Activated CD4-positive, CD25-positive, alpha-beta regulatory T cell treated with anti-CD3 and anti-CD28 coated beads, Interleukin-2, amount 50 U/mL, for 72 hours (primary cell): ENCODE results near the gene ITGB2.

Experiments used
- DNase-seq: peaks from one replicate; pipeline ENCODE4 v3.0.0; 2021

The ITGB2 gene

DNA sequence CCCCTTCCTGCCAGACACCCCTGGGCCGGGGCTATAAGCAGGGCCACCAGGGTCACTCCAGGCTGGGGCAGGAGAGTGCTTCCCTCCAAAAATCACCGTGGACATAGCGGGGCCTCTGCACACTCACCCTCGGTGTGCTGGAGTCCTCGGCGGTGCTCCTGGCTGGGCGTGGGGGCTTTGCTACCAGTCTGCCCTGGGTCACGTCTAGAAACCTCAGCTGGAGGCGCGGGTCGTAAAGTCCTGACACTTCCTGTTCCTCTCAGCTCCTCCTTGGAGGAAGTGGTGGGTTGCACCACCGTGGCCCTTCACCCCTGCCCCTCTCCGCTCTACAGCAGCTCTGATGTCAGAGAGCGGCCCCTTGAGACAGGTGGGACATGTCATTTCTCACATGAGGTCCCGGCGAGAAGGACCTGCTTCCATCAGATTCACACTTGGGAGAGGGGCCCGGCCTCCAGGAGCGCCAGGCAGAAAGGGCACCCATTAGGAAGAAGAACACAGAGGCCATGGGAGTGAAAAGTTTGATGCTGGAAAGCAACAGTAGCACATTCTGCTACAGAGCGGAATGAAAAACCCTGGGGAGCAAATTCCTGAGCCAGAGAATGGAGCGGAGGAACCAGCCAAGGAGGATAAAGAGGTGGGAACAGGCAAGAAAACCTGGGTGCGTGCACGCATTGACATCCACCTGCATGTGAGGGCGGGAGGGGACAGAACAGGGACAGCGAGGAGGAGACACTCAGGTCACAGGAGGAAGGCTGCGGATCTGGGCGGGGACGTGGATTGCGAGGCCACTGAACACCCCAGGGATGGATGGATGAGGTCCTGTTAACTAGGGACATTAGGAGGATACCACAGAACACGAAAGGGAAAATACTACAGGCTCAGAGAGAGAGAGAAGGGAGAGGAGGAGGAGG lies at the start of gene ITGB2:
TSS of gene ITGB2 (minus strand) at position 206 of the 911 bp plus-strand sequence. CDS start 10,117 bp downstream, outside the sequence.
- DNase-seq: peak; percentile 49

DNA sequence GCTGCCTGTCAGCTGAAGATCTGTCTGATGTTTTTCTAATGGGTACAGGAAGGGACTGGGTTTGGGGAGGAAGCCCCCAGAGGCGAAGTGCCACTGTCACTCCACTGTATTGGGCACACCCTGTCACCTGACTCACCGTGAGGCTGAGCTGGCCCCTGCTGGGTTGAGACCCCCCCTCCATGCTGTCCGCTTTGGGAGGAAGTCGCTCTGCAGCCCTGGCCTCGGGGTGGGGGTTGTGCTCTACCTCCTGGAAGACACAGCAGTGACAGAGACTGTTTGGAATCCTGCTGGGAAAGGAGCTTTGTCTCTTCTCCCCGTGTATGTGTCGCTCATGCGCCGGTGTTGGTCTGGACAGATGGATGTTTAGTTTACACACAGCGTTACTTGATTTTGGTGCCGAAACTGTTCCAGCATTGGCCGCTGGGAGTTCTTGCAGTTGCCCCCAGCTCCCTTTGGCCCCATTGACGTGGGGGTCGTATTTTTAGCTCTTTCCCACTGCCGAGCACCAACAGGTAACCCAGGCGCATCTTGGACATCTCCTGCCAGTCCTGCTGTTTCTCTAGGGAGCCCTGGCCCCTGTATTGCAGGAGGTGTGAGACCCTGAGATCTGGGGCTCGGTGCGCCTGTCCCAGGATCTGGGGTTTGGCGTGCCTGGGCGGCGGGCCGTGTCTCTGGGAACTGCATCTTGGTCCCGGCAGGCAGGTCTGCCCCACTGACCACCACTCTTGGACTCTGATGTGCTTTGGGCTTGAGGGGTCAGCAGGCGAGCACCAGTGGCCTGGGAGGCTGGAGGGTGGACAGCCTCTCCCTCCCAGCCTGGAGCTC lies 49.4 kb upstream of the ITGB2 start:
- no peak for DNase-seq

DNA sequence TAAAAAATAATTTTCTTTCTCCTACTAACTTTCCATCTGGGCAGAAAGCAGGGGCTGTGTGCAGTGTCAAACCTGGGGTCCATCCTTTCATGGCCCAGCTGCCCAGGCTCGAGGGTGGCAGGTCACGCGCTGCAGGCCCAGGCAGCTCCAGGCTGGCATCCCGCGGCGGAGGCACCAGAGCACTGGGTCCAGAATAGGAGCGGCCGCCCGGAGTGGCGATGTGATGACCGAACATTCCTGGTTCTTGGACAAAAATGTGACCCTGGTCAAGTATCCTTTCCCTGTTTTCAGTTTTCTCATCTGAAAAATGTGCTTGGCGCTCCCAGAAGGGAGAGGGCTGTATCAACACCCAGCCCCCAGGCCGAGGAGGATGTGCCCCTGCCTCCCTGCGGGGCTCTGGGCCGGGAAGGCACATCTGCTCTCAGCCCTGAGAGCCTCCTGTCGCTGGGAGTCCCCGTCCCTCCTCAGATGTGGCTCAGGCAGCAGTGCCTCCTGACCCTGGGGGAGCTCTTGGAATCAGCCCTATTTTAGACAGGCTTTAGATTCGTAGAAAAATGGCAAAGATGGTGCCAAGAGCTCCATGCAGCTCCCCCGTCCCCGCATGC lies 48.5 kb upstream of the ITGB2 start:
- DNase-seq: no peak

DNA sequence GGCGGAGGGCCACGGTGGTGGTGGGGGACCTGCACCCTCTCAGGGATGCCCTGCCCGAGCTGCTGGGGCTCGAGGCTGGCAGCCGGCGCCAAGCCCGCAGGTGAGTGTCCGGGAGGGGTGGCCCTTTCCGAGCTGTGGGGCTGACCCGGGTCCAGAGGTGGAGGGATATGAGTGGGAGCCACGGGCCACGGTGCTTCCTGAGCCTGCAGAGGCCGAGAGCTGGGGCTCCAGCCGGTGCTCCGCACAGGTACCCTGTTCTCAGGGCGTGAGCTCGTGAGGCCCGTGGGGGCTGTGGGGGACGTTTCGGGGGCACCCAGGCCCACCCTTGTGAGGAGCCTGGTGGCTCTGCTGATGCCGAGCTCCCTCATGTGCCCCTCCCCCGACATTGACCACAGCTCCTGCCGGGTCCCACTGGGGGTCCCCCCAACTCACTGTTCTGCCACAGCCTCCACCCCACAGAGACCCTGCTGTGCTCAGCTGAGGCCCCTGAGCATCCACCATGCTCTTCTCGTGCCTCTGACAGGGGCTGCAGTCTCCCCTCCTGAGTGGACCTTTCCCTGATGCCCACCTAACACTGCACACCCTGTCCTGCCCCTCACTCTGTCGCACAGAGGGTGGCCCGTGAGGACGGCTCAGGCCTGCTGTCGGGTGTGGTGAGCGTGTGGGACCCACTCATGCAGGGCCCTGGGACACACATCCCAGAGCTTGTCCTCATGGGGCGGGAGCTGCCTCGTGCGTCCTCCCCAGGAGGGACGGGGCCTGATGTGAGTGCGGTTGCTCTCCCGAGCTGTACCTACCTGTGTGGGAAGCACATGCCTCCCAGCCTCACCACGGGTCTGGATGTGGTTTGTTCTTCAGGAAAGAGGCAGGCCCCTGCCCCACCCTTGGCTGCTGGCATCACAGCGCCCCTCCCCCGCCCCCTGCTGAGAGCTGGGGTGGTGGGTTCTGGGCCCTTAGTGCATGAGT lies 46.7 kb upstream of the ITGB2 start:
- DNase-seq: no peak

DNA sequence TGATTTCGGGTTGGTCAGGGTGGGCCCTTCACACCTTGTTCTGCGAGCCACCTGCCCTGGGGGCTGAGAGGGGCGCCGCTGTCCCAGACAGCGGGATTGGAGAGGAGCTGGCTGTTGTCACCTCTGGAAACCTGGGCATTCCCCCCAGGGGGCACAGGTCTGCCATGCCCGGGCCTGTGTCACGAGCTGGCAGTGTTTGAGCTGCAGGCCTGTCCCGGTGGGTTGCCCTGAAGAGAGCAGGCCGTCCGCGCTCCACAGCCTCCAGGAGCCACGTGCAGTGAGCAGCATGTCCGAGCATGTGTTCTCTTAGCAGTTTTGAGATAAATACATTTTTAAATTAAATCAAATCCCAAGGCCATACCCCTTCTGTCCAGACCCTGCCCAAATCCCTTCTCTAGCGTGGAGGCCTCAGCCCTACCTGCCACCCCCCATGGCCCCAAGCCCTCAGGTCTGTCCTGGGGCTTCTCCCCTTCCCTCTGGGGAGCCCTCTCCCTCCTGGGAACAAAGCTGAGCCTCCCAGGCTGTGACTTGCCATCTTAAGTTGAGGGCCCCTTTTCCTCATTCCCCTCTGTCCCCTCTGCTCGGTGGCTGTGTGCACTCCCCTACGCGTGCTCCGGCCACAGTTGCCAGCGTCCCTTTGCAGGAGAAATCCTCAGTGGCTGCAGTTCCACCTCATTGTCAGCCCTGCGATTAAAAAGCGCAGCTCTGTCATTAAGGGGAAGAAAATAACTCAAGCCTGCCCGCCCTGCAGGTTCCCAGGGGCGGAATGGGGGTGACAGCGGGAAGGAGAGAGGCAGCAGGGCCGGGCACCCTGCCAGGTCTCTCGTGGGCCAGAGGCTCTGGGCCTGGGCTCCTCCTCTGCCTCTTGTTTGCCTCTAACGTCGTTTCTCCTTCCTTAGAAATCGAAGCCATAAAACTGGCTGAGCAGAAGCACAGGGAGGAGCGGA lies 45.7 kb upstream of the ITGB2 start:
- DNase-seq: no peak

DNA sequence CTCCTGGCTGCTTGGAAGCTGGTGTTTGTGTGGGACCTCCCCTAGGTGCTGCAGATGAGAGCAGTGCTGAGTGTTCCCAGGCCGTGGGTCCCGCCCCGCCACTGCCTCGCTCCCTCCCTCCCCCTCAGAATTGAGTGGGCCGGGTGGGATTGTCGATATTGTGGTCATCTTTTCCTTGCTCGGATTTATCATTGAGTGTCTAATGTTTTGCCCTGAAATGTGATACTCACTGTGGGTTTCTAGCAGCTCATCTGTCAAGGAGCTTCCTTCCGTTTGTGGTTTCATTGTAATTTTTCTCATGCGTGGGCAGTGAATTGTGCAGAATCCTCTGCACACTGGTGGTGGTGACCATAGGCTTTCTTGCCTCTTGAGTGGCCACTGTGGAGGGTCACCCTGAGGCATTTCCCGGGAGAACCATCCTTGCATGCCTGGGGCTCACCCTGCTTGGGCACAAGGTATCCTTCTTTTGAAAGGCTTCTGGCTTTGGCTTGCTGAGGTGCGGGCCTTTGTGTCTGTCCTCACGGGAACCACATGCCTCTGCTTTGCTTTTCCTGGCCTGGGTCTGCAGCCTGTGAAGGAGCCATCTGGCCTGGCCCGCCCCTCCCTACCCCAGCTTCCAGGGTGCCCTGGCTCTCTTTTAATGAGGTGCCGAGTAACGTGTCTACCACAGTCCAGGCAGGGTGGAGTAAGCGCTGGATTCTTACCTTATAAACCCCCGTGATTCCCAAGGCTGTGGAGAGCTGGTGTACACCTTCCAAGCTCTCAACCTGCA lies 44.7 kb upstream of the ITGB2 start:
- no peak for DNase-seq

DNA sequence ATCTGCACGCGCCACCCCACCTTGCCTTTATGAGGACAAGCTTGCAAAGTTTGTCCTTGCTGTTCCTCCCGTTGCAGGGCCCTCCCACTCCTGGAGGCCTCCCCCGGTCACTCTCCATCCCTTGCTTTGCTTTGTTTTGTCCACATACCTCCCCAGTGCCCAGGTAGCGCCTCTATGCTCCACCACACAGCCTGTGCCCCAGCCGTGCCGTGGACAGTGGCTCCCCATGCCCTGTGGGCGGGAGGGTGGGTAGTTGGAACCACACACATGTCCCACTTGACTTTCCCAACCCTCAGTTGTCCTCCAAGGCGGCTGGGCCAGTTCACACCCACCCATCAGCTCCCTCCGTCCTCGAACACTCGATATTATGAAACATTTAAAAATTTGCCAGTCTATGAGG lies 43.7 kb upstream of the ITGB2 start:
- no peak for DNase-seq

DNA sequence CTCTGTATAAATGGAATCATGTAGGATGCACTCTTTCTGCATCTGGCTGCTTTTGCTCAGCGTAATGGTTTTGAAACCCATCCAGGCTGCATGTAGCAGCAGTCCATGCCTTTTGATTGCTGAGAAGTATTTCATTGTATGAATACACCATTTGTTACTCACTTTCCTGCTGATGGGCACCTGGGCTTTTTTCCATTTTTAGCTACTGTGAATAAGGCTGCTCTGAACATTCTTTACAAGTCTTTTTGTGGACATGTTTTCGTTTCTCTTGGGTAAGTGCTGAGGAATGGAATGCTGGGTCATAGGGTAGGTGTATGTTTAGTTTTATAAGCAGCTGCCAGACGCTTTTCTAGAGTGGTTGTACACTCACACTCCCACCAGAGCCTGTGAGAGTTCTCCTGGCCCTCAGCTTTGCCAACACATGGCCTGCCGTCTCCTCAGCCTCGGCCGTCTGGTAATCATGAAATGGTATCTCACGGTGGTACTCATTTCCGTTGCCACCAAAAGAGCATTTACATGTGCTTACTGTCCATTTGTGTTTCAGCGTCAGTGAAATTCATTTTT lies 41.8 kb upstream of the ITGB2 start:
- DNase-seq: no peak

DNA sequence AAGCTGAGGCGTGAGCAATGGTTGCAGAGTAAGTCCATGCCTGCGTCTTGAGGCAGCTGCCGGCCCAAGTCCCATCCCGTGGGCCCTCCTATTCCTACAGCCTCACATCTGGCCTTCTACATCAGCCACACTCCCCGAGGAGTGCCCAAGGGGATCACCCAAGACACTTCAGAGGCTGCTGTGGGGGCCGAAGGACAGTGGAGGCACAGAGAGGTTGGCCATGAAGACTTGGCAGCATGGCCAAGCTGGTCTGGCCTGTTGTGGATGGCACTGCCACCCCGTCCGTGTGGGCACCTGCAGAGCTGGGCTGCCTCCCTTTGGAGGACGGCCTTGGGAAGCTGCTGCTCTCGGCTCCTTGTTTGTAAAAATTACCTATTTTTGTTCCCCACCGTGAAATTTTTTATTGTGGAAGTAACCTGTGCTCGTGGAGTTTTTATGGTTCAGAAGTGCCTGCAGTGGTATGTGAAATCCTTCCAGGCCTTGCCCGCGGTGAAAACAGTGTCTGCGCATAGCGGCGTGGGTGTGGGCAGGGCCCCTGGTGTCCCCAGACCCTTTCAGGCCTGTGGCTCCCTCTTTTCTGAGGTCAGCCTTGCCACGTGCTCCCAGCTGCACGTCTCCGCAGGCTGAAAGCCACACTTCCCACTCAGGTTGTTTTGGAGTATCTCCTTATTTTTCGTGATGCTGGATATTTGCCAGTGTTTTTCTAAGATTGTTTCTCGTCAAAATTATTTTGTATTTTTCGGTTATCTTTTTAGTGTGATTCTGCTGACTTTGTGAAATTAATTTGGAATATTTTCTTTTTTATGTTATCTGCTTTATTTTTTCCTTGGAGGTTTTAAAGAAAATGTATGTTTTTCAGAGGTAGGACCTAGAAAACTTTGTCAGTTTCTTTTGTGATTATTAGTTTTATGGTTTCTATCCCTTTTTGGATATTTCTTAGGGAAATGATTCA lies 39.7 kb upstream of the ITGB2 start:
- no peak for DNase-seq

DNA sequence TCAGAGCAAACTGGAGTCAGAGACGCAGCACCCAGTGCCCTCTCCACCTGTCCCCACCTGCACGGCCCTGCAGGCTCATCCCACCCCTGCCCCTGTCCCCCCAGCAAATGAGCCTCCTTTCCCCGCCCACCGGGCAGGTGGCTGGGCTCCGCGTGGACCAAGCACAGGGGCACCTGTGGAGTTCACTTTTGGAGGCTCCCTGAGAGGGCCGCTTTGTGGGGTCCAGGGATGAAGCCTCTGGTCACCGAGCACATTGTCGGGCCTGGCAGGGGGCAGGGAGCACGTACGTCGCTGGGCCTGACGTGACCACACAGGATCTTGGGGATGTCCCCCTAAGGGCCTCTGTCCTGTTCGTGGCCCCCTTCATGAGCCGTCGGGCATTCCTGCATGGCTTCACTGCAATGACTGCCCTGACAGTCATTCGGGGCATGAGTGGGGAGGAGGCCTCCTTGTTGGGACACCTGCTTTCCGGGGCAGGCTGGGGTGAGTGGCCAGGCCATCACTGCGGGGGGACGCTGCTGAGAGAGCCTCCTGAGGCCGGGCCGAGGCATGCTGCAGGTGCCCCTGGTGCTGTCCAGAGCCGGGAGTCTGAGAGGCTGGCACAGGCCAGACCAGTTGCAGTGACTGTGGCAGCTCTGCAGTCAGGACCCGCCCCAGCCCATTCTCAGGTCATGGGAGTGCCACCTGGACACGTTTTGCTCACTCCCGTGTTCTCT lies 38.8 kb upstream of the ITGB2 start:
- DNase-seq: no peak

DNA sequence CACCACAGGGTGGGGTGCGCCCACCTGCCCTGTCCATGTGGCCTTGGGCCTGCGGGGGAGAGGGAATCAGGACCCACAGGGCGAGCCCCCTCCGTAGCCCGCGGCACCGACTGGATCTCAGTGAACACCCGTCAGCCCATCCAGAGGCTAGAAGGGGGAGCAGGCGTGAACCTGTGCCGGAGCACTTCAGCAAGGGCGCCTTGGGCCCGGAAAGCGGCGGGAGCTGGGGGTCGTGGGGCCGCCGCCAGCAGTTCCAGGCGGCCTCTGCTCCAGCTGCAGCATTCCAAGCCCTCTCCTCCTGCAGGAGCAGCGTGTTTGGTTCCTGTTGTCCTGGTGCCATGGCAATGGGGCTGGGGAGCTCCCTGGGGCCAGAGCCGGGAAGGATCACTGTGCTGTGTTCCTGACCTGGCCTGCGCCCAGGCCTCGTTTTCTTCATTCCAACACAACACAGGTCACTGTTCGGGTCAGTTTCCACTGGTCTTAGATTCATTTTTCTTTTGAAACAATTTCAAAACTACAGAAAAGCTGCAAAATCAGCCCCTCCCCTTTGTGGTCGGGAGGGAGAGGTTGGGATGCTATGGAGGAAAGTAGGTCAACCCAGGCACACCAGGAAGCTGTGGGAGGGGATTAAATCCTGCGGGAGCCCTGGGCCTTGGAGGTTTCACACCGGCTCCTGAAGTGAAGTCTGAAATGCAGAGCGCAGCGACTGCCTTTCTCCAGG lies 37.9 kb upstream of the ITGB2 start:
- no peak for DNase-seq

DNA sequence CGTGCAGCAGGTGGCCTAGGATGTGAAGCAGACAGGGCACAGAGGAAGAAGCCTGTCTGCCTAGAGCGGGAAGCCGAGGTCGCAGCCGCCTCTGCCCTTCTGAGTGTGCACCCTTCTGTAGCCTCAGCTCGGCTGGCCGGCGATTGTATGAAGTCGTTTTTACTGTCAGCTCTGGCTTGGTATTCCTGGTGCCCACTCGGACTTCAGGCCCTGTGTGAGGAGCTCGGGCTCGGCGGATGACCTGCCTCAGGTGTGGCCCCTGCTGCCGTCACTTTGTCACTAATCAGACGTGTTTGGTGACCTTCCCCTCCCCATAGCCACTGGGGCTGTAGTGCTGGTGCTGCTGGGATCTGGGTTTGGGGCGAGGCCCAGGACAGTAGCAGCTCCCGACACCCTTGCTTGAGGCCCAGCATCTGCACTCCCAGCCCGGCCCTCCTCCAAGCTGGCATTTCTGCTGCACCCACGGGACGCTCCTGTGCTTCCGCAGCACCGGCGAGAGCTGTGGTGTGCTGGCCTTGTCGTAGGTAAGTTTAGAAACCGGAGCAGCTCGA lies 37.3 kb upstream of the ITGB2 start:
- no peak for DNase-seq

DNA sequence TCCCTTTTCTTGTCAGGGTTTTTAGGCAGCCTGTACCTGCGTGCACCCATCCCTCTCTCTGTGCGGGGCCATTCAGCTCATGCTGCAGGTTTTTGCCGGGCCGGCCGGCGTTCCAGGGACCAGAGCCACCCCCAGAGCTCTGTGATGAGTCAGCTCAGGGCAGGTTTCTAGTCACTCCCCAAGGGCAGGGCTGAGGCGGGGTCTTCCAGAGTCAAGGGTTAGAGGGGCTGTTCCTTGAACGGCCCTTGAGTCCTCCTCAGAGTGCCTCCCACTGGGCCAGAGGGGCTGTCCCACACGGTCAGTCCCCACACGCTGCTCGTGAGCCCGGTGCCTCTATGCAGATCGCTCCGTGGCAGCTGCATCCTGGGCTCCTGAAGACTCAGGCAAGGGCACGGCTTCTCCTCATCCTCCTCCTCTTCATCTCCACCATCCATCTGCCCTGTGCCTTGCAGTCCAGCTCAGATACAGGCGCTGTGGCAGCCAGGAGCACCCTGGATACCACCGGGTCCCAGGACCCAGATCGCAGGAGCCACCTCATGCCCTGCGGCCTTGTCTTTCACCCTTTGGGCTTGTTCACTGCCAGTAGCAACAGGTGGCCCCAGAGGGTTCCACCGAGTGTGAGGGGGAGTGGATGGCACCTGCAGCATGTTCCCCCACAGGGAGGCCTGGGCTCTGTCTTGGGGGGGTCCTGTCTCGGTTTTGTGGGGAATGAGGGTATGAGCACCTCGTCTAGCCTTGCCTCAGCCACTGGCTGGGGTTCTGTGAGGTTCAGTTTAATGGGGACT lies 36.5 kb upstream of the ITGB2 start:
- no peak for DNase-seq

DNA sequence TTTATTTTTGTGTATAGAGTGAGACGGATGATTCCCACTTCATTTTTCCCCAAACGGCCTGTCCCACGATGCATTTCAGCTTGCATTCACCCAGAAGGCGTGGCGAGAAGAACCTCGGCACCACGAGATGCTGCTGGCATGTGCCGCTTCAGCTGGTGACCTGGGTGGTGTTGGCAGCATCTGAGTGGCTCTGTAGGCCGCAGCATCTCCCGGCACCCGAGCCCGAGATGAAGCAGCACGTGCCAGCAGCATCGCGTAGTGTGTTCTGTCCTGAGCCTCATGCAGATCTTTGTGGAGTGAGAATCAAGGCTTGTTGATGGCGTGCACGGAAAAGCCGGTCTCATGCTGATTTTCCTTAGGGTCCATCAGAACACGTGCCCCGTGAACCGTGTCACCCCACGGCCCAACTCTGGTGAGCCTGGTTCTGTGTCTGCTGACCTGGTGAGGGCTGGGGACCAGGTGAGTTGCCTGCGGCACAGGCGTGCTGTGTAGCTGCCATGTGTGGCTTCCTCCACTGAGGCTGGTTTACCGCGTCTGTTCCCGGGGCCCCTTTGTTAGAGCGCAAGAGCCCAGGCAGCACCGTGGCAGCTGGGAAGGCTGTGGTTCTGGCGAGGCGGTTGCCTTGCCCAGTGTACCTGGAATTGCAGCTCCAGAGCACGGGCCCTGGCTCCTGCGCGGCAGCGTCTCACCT lies 35.8 kb upstream of the ITGB2 start:
- DNase-seq: no peak

DNA sequence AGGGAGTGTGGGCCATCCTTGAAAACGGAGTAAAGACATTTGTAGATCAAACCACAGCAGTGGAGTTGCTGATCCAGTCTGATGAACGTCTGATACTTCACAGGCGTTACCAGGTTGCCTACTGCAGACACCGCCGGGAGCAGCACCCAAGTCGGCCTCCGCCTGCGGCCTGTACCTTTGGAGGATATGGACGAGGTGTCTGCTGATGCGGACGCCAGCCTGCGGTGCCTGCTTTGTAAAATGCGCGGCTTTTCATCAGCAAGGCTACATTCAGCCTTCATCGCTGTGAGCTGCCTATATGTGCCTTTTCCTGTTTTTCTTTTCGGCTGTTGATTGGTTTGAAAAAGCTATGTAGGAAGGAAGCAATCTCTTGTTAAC lies 35.1 kb upstream of the ITGB2 start:
- DNase-seq: no peak
